Mesothelial cell of epicardium (in vitro differentiated cells): ENCODE data around the gene SLC2A11. TPM values are rescaled to one million over a fixed set of nuclear protein-coding genes. Genes with fewer than 3 reads are reported as not detected.
"Not testable (repeated sequence)": the region's sequence is repeated elsewhere in the genome, so short reads cannot be mapped to it uniquely, and the experiment has no call there.

Source experiments
- DNase-seq, 2 experiments: peaks; one replicate each; pipeline ENCODE4 v3.0.0; 2021; ENCODE audit warnings: low spot score in 2 of 2; ENCODE audit not compliant: unreplicated experiment in 2 of 2
- H3K27ac Mint-ChIP-seq: 2 replicates; pipeline ENCODE4 v1.8.0; 2021; ENCODE audit warnings: mixed read lengths
- H3K27me3 Mint-ChIP-seq: 2 replicates; pipeline ENCODE4 v1.8.0; 2021; ENCODE audit warnings: low read depth, mixed read lengths
- H3K36me3 Mint-ChIP-seq: 2 replicates; pipeline ENCODE4 v1.8.0; 2021; ENCODE audit warnings: mixed read lengths
- H3K4me1 Mint-ChIP-seq: 2 replicates; pipeline ENCODE4 v1.8.0; 2021; ENCODE audit warnings: mixed read lengths
- H3K4me3 Mint-ChIP-seq: 2 replicates; pipeline ENCODE4 v1.8.0; 2021; ENCODE audit warnings: mild to moderate bottlenecking, moderate library complexity, mixed read lengths
- H3K9me3 Mint-ChIP-seq: 2 replicates; pipeline ENCODE4 v1.8.0; 2021; ENCODE audit warnings: mixed read lengths
- CTCF ChIP-seq: fragments of 200-600 bp; sonication (generic); IDR thresholded peaks from one replicate; pipeline ENCODE4 v1.5.0; 2021; ENCODE audit warnings: antibody characterized with exemption; ENCODE audit not compliant: unreplicated experiment
- total RNA-seq: library from RNA; stranded (reverse); gene quantifications from 3 replicates; pipeline ENCODE4 v1.2.1, GENCODE V29; 2021

The SLC2A11 gene
- total RNA-seq, 1 donor from 2014 or later, result 112 TPM

GRCh38 chr22:23856721-23857605 is 712 bp upstream of the SLC2A11 start:
- H3K36me3 Mint-ChIP-seq, result peaks cover 1% of the 10 kb centered on the region
- TF ChIP-seq CTCF, result no peak
- peak in 1 of 2 experiments; percentile 69 for DNase-seq
- H3K9me3 Mint-ChIP-seq, result no peaks in the 10 kb centered on the region
- peaks cover 20% of the 10 kb centered on the region for H3K4me1 Mint-ChIP-seq
- peak overlapping the region; percentile 97 for H3K27ac Mint-ChIP-seq
- peak overlapping the region; percentile 87 for H3K4me3 Mint-ChIP-seq
- H3K27me3 Mint-ChIP-seq, result no peaks in the 10 kb centered on the region

- TF ChIP-seq CTCF, result no peak
- H3K27me3 Mint-ChIP-seq, result no peaks in the 10 kb centered on the region
- DNase-seq, result no peak
- peak overlapping the region; percentile 95 for H3K27ac Mint-ChIP-seq
- H3K9me3 Mint-ChIP-seq, result no peaks in the 10 kb centered on the region
- H3K36me3 Mint-ChIP-seq, result peaks cover 13% of the 10 kb centered on the region
- peaks cover 20% of the 10 kb centered on the region for H3K4me1 Mint-ChIP-seq
- peak overlapping the region; percentile 87 for H3K4me3 Mint-ChIP-seq
Observed at GRCh38 chr22:23858484-23858815, 775 bp downstream of the SLC2A11 start.

- H3K27me3 Mint-ChIP-seq, result no peaks in the 10 kb centered on the region
- no peak for TF ChIP-seq CTCF
- no peak overlapping the region for H3K27ac Mint-ChIP-seq
- H3K9me3 Mint-ChIP-seq, result no peaks in the 10 kb centered on the region
- peak overlapping the region; percentile 87 for H3K4me3 Mint-ChIP-seq
- peaks cover 20% of the 10 kb centered on the region for H3K4me1 Mint-ChIP-seq
- peaks cover 18% of the 10 kb centered on the region for H3K36me3 Mint-ChIP-seq
- no peak for DNase-seq
Observed at GRCh38 chr22:23859201-23859600, 1.5 kb downstream of the SLC2A11 start.

GRCh38 chr22:23860187-23860586 is 2.5 kb downstream of the SLC2A11 start:
- H3K9me3 Mint-ChIP-seq, H3K4me3 Mint-ChIP-seq, H3K27ac Mint-ChIP-seq, H3K27me3 Mint-ChIP-seq, DNase-seq: not testable (repeated sequence)
- peaks cover 20% of the 10 kb centered on the region for H3K4me1 Mint-ChIP-seq
- H3K36me3 Mint-ChIP-seq, result peaks cover 18% of the 10 kb centered on the region

GRCh38 chr22:23862103-23862502 is 4.4 kb downstream of the SLC2A11 start:
- H3K9me3 Mint-ChIP-seq, result no peaks in the 10 kb centered on the region
- TF ChIP-seq CTCF, result no peak
- H3K4me3 Mint-ChIP-seq, result no peak overlapping the region
- DNase-seq, result no peak
- no peak overlapping the region for H3K27ac Mint-ChIP-seq
- peaks cover 13% of the 10 kb centered on the region for H3K4me1 Mint-ChIP-seq
- no peaks in the 10 kb centered on the region for H3K27me3 Mint-ChIP-seq
- peaks cover 27% of the 10 kb centered on the region for H3K36me3 Mint-ChIP-seq

- H3K4me3 Mint-ChIP-seq, result not testable (repeated sequence)
Observed at GRCh38 chr22:23864499-23865154, 7.0 kb downstream of the SLC2A11 start.

More at GRCh38 chr22:23864499-23865154, 7.0 kb downstream of the SLC2A11 start:
- H3K4me1 Mint-ChIP-seq, H3K9me3 Mint-ChIP-seq, DNase-seq, H3K27ac Mint-ChIP-seq, H3K27me3 Mint-ChIP-seq: not testable (repeated sequence)
- peaks cover 46% of the 10 kb centered on the region for H3K36me3 Mint-ChIP-seq
